HCT116 (cell line): ENCODE measurements around the gene IREB2. TPM values are rescaled to one million over a fixed set of nuclear protein-coding genes. Genes with fewer than 3 reads are reported as not detected.
A peak's percentile ranks its signal among the peaks of the same experiment; 100 is the strongest.

Experiments
- ATAC-seq: fragments of 200-7000 bp; cut with Tn5 transposase; 2 replicates; pipeline ENCODE4 v1.9.1; 2020; ENCODE audit warnings: mild to moderate bottlenecking, moderate library complexity
- BruUV-seq: library from RNA; stranded (reverse); fragments of 400-500 nt; replicated peaks from 2 replicates; lab custom pipeline; 2021; lab: Mats Ljungman, UMichigan
- CTCF ChIA-PET: fragments of 300-600 bp; sonication (Branson Sonifier 250); formaldehyde crosslinking; loops from one replicate; lab custom pipeline; 2021; ENCODE audit warnings: antibody characterized with exemption; lab: Charles Lee
- POLR2A ChIA-PET: fragments of 300-600, 350-600 bp; sonication (Branson Sonifier 250); formaldehyde crosslinking; loops from one replicate; lab custom pipeline; 2021; ENCODE audit warnings: antibody characterized with exemption; lab: Charles Lee
- RAD21 ChIA-PET, 2 experiments: fragments of 300-600 bp; sonication (Branson Sonifier 250); formaldehyde crosslinking; loops; one replicate each; lab custom pipeline; 2023; ENCODE audit warnings: low total read pairs in 2 of 2; ENCODE audit not compliant: uncharacterized antibody in 2 of 2, unreplicated experiment in 2 of 2, low non-redundant PET in 1 of 2; lab: Charles Lee
- DNase-seq: peaks from one replicate; pipeline ENCODE4 v3.0.0-alpha.2; 2010; ENCODE audit warnings: low read depth, low spot score
- H2AFZ ChIP-seq: fragments of 200-600 bp; shearing (Covaris generic), sonication (generic); 2 replicates; pipeline ENCODE4 v1.6.1; 2017; ENCODE audit warnings: low read depth, mixed run types, mixed read lengths, antibody characterized with exemption, low read length; ENCODE audit not compliant: poor library complexity, severe bottlenecking
- H3K27ac ChIP-seq: 2 replicates; pipeline ENCODE4 v1.5.1; 2012; ENCODE audit warnings: low read depth, low read length
- H3K27me3 ChIP-seq: fragments of 200-600 bp; sonication (generic); 2 replicates; pipeline ENCODE4 v1.6.1; 2016; ENCODE audit warnings: mixed run types, low read length, mixed read lengths; ENCODE audit not compliant: insufficient read depth
- H3K36me3 ChIP-seq, 2 experiments: fragments of 200-500 bp in 1 of 2; fragments of 200-600 bp in 1 of 2; sonication (Bioruptor generic) in 1 of 2; sonication (generic) in 1 of 2; 2 replicates each; pipeline versions ENCODE4 v1.5.1 to v1.6.1; 2014 to 2016; ENCODE audit warnings: low read length in 2 of 2, inconsistent platforms in 1 of 2, mixed read lengths in 1 of 2, mixed run types in 1 of 2; ENCODE audit not compliant: insufficient read depth in 2 of 2, control insufficient read depth in 1 of 2
- H3K4me1 ChIP-seq, 2 experiments: fragments of 200-600 bp in 1 of 2; sonication (generic) in 1 of 2; 2 replicates each; pipeline versions ENCODE4 v1.5.1 to v1.6.1; 2012 to 2017; ENCODE audit warnings: low read length in 2 of 2, inconsistent platforms in 1 of 2, mild to moderate bottlenecking in 1 of 2, mixed read lengths in 1 of 2, mixed run types in 1 of 2, moderate library complexity in 1 of 2; ENCODE audit not compliant: insufficient read depth in 2 of 2, control insufficient read depth in 1 of 2
- H3K4me2 ChIP-seq: fragments of 200-600 bp; sonication (generic); 2 replicates; pipeline ENCODE4 v1.6.1; 2017; ENCODE audit warnings: mixed run types, low read length, mixed read lengths
- H3K4me3 ChIP-seq, 2 experiments: fragments of 200-600 bp in 1 of 2; sonication (generic) in 1 of 2; replicated peaks in 1 of 2; 2 replicates each; pipeline ENCODE4 v1.5.1; 2011 to 2016; ENCODE audit warnings: low read length in 2 of 2, control low read depth in 1 of 2, low read depth in 1 of 2, mild to moderate bottlenecking in 1 of 2, mixed read lengths in 1 of 2, mixed run types in 1 of 2
- H3K79me2 ChIP-seq: fragments of 200-600 bp; sonication (generic); 2 replicates; pipeline ENCODE4 v1.6.1; 2017; ENCODE audit warnings: mild to moderate bottlenecking, mixed run types, low read length, moderate library complexity, mixed read lengths; ENCODE audit not compliant: insufficient read depth
- H3K9ac ChIP-seq: fragments of 200-600 bp; sonication (generic); 2 replicates; pipeline ENCODE4 v1.6.1; 2016; ENCODE audit warnings: low read length, mixed read lengths
- H3K9me2 ChIP-seq: fragments of 200-600 bp; sonication (generic), shearing (Covaris generic); 2 replicates; pipeline ENCODE4 v1.6.1; 2017; ENCODE audit warnings: mixed run types, mild to moderate bottlenecking, moderate library complexity; ENCODE audit not compliant: insufficient read depth
- H3K9me3 ChIP-seq, 2 experiments: fragments of 200-500 bp in 1 of 2; fragments of 200-600 bp in 1 of 2; sonication (Bioruptor generic) in 1 of 2; sonication (generic) in 1 of 2; 2 replicates each; pipeline ENCODE4 v1.6.1; 2014 to 2017; ENCODE audit warnings: low read length in 2 of 2, mixed read lengths in 2 of 2, inconsistent platforms in 1 of 2, low read depth in 1 of 2, mild to moderate bottlenecking in 1 of 2, mixed run types in 1 of 2, moderate library complexity in 1 of 2; ENCODE audit not compliant: control insufficient read depth in 1 of 2, insufficient read depth in 1 of 2
- H4K20me1 ChIP-seq: fragments of 200-600 bp; sonication (generic), shearing (Covaris generic); 2 replicates; pipeline ENCODE4 v1.6.1; 2017; ENCODE audit warnings: mixed run types, mild to moderate bottlenecking, moderate library complexity; ENCODE audit not compliant: insufficient read depth
- CEBPB ChIP-seq: IDR thresholded peaks from 2 replicates; pipeline ENCODE4 v1.6.1; 2012; ENCODE audit warnings: low read depth
- CTCF ChIP-seq, 3 experiments: fragments of 200-600 bp in 1 of 3; sonication (generic) in 1 of 3; IDR thresholded peaks in 2 of 3; conservative IDR thresholded peaks in 1 of 3; 2 replicates each; pipeline ENCODE4 v1.5.1; 2012 to 2017; ENCODE audit warnings: low read depth in 2 of 3, low read length in 2 of 3, antibody characterized with exemption in 1 of 3, borderline replicate concordance in 1 of 3, control low read depth in 1 of 3, mild to moderate bottlenecking in 1 of 3, mixed read lengths in 1 of 3, mixed run types in 1 of 3, moderate library complexity in 1 of 3; ENCODE audit not compliant: insufficient read depth in 1 of 3
- EGR1 ChIP-seq: IDR thresholded peaks from 2 replicates; pipeline ENCODE4 v1.6.1; 2012; ENCODE audit warnings: low read depth
- ELF1 ChIP-seq: IDR thresholded peaks from 2 replicates; pipeline ENCODE4 v1.6.1; 2012; ENCODE audit warnings: low read depth, borderline replicate concordance
- EZH2 ChIP-seq: fragments of 200-600 bp; sonication (generic); IDR thresholded peaks from 2 replicates; pipeline ENCODE4 v1.6.1; 2017; ENCODE audit warnings: antibody characterized with exemption, mixed run types
- EZH2phosphoT487 ChIP-seq: fragments of 200-600 bp; IDR thresholded peaks from 2 replicates; pipeline ENCODE4 v1.6.1; 2018; ENCODE audit warnings: antibody characterized with exemption, borderline replicate concordance
- FOSL1 ChIP-seq: IDR thresholded peaks from 2 replicates; pipeline ENCODE4 v1.6.1; 2012; ENCODE audit warnings: low read depth
- JUND ChIP-seq: IDR thresholded peaks from 2 replicates; pipeline ENCODE4 v1.6.1; 2012
- MAX ChIP-seq: IDR thresholded peaks from 2 replicates; pipeline ENCODE4 v1.6.1; 2012
- RAD21 ChIP-seq: IDR thresholded peaks from 2 replicates; pipeline ENCODE4 v1.6.1; 2012; ENCODE audit warnings: low read depth, mild to moderate bottlenecking
- SIN3A ChIP-seq: IDR thresholded peaks from 2 replicates; pipeline ENCODE4 v1.6.1; 2012; ENCODE audit warnings: low read depth
- SP1 ChIP-seq: IDR thresholded peaks from 2 replicates; pipeline ENCODE4 v1.6.1; 2012; ENCODE audit warnings: low read depth
- SRF ChIP-seq: IDR thresholded peaks from 2 replicates; pipeline ENCODE4 v1.6.1; 2012; ENCODE audit warnings: low read depth
- ZFX ChIP-seq: fragments of 450-650 bp; IDR thresholded peaks from 2 replicates; pipeline ENCODE4 v1.6.1; 2017
- intact Hi-C: fragments of 100-400 bp; cut with micrococcal nuclease; formaldehyde crosslinking; loops from 2 replicates; pipeline ENCODE4 v1.10.0; 2022
- total RNA-seq: library from RNA; stranded (reverse); gene quantifications from one replicate; pipeline ENCODE4 v1.2.1, GENCODE V29; 2021; ENCODE audit not compliant: unreplicated experiment
- TF ChIP-seq, protein P1 (sequence below): IDR thresholded peaks from 2 replicates; pipeline ENCODE4 v1.6.1; 2012; ENCODE audit warnings: low read depth
- TF ChIP-seq, protein P2 (sequence below): IDR thresholded peaks from 2 replicates; pipeline ENCODE4 v1.6.1; 2011; ENCODE audit warnings: mild to moderate bottlenecking, low read length, moderate library complexity; ENCODE audit not compliant: insufficient replicate concordance; ENCODE audit errors: extremely low read depth

IREB2 gene
- total RNA-seq, 1 experiment from 2014 or later: 57.6 TPM

- BruUV-seq: TSS peak; percentile 33
- Histone ChIP-seq H3K9ac (peak overlapping the region; percentile 76), H3K27ac (peak overlapping the region; percentile 27; the same call in 1 of the 2 replicates), H2AFZ (peak overlapping the region; percentile 57), H3K4me3 (peak overlapping the region; percentile 79 to 85), H4K20me1 (no peaks in the 10 kb centered on the region), H3K27me3 (no peaks in the 10 kb centered on the region), H3K79me2 (no peaks in the 10 kb centered on the region), H3K4me1 (peaks cover 5 to 17% of the 10 kb centered on the region in 2 experiments; a peak in 3 of 4 replicates), H3K36me3 (no peaks in the 10 kb centered on the region), H3K9me3 (no peaks in the 10 kb centered on the region), H3K9me2 (no peaks in the 10 kb centered on the region), H3K4me2 (peak overlapping the region; percentile 99)
- POLR2A ChIA-PET: no interaction called here
- no peak for TF ChIP-seq JUND
- TF ChIP-seq CEBPB: no peak
- no peak for TF ChIP-seq ZFX
- no peak for TF ChIP-seq EGR1
- no peak for TF ChIP-seq CTCF (IDR thresholded peaks at IDR 0.05 in 2 of 3, conservative IDR thresholded peaks at IDR 0.05 in 1 of 3; ENCODE audit: borderline replicate concordance in 1 of 3, insufficient read depth in 1 of 3, low read depth in 2 of 3, low read length in 2 of 3)
- no peak for TF ChIP-seq SRF
- no peak for TF ChIP-seq ELF1
- TF ChIP-seq, protein P1, sequence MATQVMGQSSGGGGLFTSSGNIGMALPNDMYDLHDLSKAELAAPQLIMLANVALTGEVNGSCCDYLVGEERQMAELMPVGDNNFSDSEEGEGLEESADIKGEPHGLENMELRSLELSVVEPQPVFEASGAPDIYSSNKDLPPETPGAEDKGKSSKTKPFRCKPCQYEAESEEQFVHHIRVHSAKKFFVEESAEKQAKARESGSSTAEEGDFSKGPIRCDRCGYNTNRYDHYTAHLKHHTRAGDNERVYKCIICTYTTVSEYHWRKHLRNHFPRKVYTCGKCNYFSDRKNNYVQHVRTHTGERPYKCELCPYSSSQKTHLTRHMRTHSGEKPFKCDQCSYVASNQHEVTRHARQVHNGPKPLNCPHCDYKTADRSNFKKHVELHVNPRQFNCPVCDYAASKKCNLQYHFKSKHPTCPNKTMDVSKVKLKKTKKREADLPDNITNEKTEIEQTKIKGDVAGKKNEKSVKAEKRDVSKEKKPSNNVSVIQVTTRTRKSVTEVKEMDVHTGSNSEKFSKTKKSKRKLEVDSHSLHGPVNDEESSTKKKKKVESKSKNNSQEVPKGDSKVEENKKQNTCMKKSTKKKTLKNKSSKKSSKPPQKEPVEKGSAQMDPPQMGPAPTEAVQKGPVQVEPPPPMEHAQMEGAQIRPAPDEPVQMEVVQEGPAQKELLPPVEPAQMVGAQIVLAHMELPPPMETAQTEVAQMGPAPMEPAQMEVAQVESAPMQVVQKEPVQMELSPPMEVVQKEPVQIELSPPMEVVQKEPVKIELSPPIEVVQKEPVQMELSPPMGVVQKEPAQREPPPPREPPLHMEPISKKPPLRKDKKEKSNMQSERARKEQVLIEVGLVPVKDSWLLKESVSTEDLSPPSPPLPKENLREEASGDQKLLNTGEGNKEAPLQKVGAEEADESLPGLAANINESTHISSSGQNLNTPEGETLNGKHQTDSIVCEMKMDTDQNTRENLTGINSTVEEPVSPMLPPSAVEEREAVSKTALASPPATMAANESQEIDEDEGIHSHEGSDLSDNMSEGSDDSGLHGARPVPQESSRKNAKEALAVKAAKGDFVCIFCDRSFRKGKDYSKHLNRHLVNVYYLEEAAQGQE: no peak
- TF ChIP-seq MAX: no peak; the same call in 1 of the 2 replicates
- TF ChIP-seq, protein P2, sequence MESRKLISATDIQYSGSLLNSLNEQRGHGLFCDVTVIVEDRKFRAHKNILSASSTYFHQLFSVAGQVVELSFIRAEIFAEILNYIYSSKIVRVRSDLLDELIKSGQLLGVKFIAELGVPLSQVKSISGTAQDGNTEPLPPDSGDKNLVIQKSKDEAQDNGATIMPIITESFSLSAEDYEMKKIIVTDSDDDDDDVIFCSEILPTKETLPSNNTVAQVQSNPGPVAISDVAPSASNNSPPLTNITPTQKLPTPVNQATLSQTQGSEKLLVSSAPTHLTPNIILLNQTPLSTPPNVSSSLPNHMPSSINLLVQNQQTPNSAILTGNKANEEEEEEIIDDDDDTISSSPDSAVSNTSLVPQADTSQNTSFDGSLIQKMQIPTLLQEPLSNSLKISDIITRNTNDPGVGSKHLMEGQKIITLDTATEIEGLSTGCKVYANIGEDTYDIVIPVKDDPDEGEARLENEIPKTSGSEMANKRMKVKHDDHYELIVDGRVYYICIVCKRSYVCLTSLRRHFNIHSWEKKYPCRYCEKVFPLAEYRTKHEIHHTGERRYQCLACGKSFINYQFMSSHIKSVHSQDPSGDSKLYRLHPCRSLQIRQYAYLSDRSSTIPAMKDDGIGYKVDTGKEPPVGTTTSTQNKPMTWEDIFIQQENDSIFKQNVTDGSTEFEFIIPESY: no peak
- no peak for TF ChIP-seq EZH2phosphoT487
- no peak for TF ChIP-seq RAD21
- TF ChIP-seq SP1: no peak
- TF ChIP-seq FOSL1: no peak
- no peak for TF ChIP-seq SIN3A
- no peak for TF ChIP-seq EZH2
- CTCF ChIA-PET: no interaction called here
- intact Hi-C loops: loop anchor here (5.0 kb wide), 1 partner anchor 35 kb away; the partner anchor contains the start of gene PSMA4
- RAD21 ChIA-PET: no interaction called here
- ATAC-seq (peak; percentile 37), DNase-seq (no peak)
These were observed 69.8 kb downstream of the IREB2 start for GRCh38 chr15:78507831-78508160.
